Muscle layer of duodenum (tissue), 2 donors: Measurements from ENCODE around the gene ATP7A.
"Not testable (repeated sequence)": the region's sequence is repeated elsewhere in the genome, so short reads cannot be mapped to it uniquely, and the experiment has no call there.

ENCODE experiments used
- H3K27ac ChIP-seq: one replicate; pipeline ENCODE4 v1.7.0; 2013; ENCODE audit warnings: mild to moderate bottlenecking, low read length
- H3K27me3 ChIP-seq: one replicate; pipeline ENCODE4 v1.7.0; 2013; ENCODE audit warnings: low read depth, mild to moderate bottlenecking, control low read depth, low read length
- H3K36me3 ChIP-seq, 2 donors: one replicate each; pipeline ENCODE4 v1.7.0; 2013; ENCODE audit warnings: low read length in 2 of 2, control low read depth in 1 of 2, mild to moderate bottlenecking in 1 of 2; ENCODE audit not compliant: insufficient read depth in 2 of 2, control insufficient read depth in 1 of 2
- H3K4me1 ChIP-seq, 2 donors: one replicate each; pipeline ENCODE4 v1.7.0; 2013; ENCODE audit warnings: low read length in 2 of 2, mild to moderate bottlenecking in 2 of 2, control low read depth in 1 of 2, moderate library complexity in 1 of 2; ENCODE audit not compliant: insufficient read depth in 2 of 2, control insufficient read depth in 1 of 2
- H3K4me3 ChIP-seq, 2 donors: one replicate each; pipeline ENCODE4 v1.7.0; 2013; ENCODE audit warnings: low read length in 2 of 2, low read depth in 1 of 2, mild to moderate bottlenecking in 1 of 2
- H3K9me3 ChIP-seq, 2 donors: one replicate each; pipeline ENCODE4 v1.7.0; 2013; ENCODE audit warnings: low read length in 2 of 2, control low read depth in 1 of 2, mild to moderate bottlenecking in 1 of 2; ENCODE audit not compliant: control insufficient read depth in 1 of 2
- donor health status: healthy.

The ATP7A gene

GRCh38 chrX:78046362-78046761 lies 135.9 kb downstream of the ATP7A start:
- H3K4me1 ChIP-seq, result no peaks in the 10 kb centered on the region
- no peaks in the 10 kb centered on the region for H3K9me3 ChIP-seq
- H3K27ac ChIP-seq, result no peak overlapping the region
- no peaks in the 10 kb centered on the region for H3K27me3 ChIP-seq
- no peak overlapping the region for H3K4me3 ChIP-seq
- H3K36me3 ChIP-seq, result peaks cover 6 to 8% of the 10 kb centered on the region in 2 donors

- Histone ChIP-seq H3K27me3 (no peaks in the 10 kb centered on the region), H3K9me3 (no peaks in the 10 kb centered on the region), H3K36me3 (peaks cover 6 to 8% of the 10 kb centered on the region in 2 donors), H3K4me3 (no peak overlapping the region), H3K4me1 (no peaks in the 10 kb centered on the region), H3K27ac (no peak overlapping the region)
These were observed 137.6 kb downstream of the ATP7A start for GRCh38 chrX:78048052-78048451.

- no peaks in the 10 kb centered on the region for H3K9me3 ChIP-seq
- no peak overlapping the region for H3K27ac ChIP-seq
- H3K4me3 ChIP-seq, result no peak overlapping the region
- no peaks in the 10 kb centered on the region for H3K36me3 ChIP-seq
- no peaks in the 10 kb centered on the region for H3K4me1 ChIP-seq
- no peaks in the 10 kb centered on the region for H3K27me3 ChIP-seq
These were observed 153.2 kb downstream of the ATP7A start for GRCh38 chrX:78063687-78064086.

- H3K4me3 ChIP-seq, result no peak overlapping the region
- H3K27ac ChIP-seq, result no peak overlapping the region
- H3K4me1 ChIP-seq, result no peaks in the 10 kb centered on the region
- no peaks in the 10 kb centered on the region for H3K27me3 ChIP-seq
- no peaks in the 10 kb centered on the region for H3K36me3 ChIP-seq
- no peaks in the 10 kb centered on the region for H3K9me3 ChIP-seq
These were observed 153.7 kb downstream of the ATP7A start for GRCh38 chrX:78064152-78064551.

GRCh38 chrX:78064698-78065601 lies 154.5 kb downstream of the ATP7A start:
- H3K4me1 ChIP-seq, H3K4me3 ChIP-seq, H3K9me3 ChIP-seq, H3K27me3 ChIP-seq, H3K36me3 ChIP-seq: not testable (repeated sequence)
- peak overlapping the region; percentile 45 for H3K27ac ChIP-seq

GRCh38 chrX:78066110-78066509 lies 155.6 kb downstream of the ATP7A start:
- Histone ChIP-seq H3K27ac (no peak overlapping the region), H3K4me1 (no peaks in the 10 kb centered on the region), H3K27me3 (no peaks in the 10 kb centered on the region), H3K36me3 (no peaks in the 10 kb centered on the region), H3K9me3 (no peaks in the 10 kb centered on the region), H3K4me3 (no peak overlapping the region)

- no peak overlapping the region for H3K4me3 ChIP-seq
- no peaks in the 10 kb centered on the region for H3K9me3 ChIP-seq
- H3K27ac ChIP-seq, result no peak overlapping the region
- no peaks in the 10 kb centered on the region for H3K36me3 ChIP-seq
- H3K4me1 ChIP-seq, result no peaks in the 10 kb centered on the region
- H3K27me3 ChIP-seq, result no peaks in the 10 kb centered on the region
These were observed 160.8 kb downstream of the ATP7A start for GRCh38 chrX:78071331-78071730.

GRCh38 chrX:78073147-78074077 lies 162.9 kb downstream of the ATP7A start:
- H3K36me3 ChIP-seq, H3K9me3 ChIP-seq, H3K4me3 ChIP-seq, H3K4me1 ChIP-seq, H3K27me3 ChIP-seq, H3K27ac ChIP-seq: not testable (repeated sequence)

- Histone ChIP-seq H3K9me3 (no peaks in the 10 kb centered on the region), H3K27me3 (no peaks in the 10 kb centered on the region), H3K4me1 (no peaks in the 10 kb centered on the region), H3K36me3 (no peaks in the 10 kb centered on the region), H3K27ac (no peak overlapping the region), H3K4me3 (no peak overlapping the region)
These were observed 163.6 kb downstream of the ATP7A start for GRCh38 chrX:78074088-78074487.

GRCh38 chrX:78075787-78076389 lies 165.4 kb downstream of the ATP7A start:
- no peaks in the 10 kb centered on the region for H3K27me3 ChIP-seq
- no peaks in the 10 kb centered on the region for H3K4me1 ChIP-seq
- no peaks in the 10 kb centered on the region for H3K9me3 ChIP-seq
- no peak overlapping the region for H3K27ac ChIP-seq
- H3K4me3 ChIP-seq, result no peak overlapping the region
- no peaks in the 10 kb centered on the region for H3K36me3 ChIP-seq

- H3K27me3 ChIP-seq, H3K4me3 ChIP-seq, H3K36me3 ChIP-seq, H3K9me3 ChIP-seq, H3K4me1 ChIP-seq, H3K27ac ChIP-seq: not testable (repeated sequence)
These were observed 170.9 kb downstream of the ATP7A start for GRCh38 chrX:78081413-78081812.
